DMS53 treated with DMSO at 0.1 percent for 48 hours (cell line): ENCODE measurements around the gene SUSD6.

Experiments used
- DNase-seq: peaks from one replicate; lab custom pipeline; 2025; ENCODE audit not compliant: unreplicated experiment; lab: John Stamatoyannopoulos, UW

The SUSD6 gene

DNA sequence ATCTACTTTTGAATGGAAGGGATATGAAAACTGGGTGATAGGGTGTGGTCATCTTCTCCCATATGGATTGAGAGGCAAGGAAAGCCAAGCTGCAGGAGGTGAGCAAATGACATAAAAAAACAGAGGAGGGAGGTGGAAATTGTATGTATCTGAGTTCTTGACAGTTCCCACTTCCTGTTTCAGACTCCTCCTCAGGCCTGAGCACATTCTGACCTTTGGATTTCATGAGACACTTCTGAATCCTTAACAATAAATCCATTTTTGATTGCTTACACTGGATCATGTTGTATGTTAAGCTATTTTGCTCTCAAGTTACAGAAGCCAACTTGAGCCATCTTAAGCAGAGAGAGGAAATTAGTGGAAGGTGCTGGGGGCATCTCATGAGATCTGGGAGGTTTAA lies 143.9 kb downstream of the SUSD6 start:
- no peak for DNase-seq

DNA sequence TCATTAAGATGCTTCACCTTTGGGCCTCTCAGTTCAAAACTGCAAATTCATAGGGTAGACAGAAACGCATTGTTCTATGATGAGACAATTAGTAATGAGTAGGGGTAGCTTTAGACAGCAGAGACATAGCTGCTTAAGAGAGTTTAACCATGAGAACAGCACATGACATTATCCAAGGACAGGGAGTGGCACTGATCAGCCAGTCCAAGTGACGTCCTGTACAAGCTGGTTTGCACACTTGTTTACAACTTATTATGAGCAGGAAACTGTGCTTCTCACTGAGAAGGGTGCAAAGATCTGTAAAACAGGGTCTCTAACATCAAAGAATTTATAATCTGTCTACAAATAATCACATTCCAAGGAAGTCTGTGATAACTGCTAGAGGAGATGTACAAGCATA lies 144.4 kb downstream of the SUSD6 start:
- no peak for DNase-seq

DNA sequence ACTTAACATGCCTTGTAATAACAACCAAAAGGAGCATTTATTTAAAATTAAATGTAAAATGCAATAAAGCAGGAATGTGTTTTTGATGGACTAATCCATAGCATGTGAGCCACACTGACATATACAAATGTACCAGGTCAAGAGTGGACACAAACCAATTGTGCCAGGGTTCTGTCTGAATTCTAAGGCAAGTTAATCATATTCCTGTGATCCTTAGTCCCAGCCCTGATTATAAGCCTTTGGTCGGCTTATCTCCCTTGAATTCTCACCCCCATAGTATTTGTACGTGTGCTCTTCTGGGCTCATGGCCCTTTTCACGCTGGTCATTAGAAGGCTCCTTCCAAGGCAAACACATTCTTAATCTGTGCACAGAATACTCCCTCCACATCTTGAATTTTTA lies 144.9 kb downstream of the SUSD6 start:
- DNase-seq: no peak

DNA sequence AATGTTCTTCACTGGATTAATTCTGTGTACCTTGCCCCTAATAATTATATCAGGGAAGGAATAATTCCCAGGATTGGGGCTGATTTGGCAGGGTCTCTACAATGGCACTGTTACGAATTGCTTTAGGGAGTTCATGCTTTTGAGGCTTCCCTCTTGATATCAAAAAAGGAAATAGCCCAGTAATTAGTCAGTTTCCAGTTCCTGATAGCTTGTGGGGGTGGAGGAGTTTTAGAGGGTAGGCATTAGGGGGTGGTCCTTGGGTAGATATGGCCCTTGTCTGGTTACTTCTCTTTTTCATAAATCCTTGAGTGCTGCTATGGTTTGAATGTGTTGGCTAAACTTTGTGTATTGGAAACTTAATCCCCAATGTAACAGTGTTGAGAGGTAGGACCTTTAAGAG lies 149.4 kb downstream of the SUSD6 start:
- no peak for DNase-seq

DNA sequence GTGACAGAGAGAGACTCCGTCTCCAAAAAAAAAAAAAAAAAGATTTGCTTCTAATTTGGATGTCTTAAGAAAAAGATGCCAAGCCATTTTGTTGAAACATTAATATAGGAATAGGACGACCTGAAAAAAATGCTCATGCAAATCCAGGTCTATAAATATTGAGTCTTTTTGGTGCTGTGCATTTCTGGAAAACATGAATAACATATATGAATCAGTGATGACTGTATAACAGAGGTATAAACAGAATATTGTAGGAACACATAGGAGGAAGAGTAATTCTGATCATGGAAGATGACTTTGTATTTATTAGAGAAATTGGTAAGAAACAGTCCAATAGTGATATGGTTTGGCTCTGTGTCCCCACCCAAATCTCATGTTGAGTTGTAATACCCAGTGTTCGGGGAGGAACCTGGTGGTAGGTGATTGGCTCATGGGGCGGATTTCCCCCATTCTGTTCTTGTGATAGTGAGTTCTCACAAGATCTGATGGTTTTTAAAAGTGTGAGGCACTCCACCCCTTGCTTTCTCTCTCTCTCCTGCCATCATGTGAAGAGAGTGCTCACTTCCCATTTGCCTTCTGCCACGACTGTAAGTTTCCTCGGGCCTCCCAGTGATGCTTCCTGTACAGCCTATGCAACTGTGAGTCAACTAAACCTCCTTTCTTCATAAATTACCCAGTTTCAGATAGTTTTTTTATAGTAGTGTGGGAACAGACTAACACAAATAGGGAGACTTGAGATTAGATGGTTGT lies 152.5 kb downstream of the SUSD6 start:
- no peak for DNase-seq
